ENCODE data around the gene ZBED4. TPM values are rescaled to one million over a fixed set of nuclear protein-coding genes. Genes with fewer than 3 reads are reported as not detected.
A peak's percentile ranks its signal among the peaks of the same experiment; 100 is the strongest.

The ZBED4 gene
- total RNA-seq, 2 experiments from 2014 or later: 14.8 to 15.0 TPM

DNA sequence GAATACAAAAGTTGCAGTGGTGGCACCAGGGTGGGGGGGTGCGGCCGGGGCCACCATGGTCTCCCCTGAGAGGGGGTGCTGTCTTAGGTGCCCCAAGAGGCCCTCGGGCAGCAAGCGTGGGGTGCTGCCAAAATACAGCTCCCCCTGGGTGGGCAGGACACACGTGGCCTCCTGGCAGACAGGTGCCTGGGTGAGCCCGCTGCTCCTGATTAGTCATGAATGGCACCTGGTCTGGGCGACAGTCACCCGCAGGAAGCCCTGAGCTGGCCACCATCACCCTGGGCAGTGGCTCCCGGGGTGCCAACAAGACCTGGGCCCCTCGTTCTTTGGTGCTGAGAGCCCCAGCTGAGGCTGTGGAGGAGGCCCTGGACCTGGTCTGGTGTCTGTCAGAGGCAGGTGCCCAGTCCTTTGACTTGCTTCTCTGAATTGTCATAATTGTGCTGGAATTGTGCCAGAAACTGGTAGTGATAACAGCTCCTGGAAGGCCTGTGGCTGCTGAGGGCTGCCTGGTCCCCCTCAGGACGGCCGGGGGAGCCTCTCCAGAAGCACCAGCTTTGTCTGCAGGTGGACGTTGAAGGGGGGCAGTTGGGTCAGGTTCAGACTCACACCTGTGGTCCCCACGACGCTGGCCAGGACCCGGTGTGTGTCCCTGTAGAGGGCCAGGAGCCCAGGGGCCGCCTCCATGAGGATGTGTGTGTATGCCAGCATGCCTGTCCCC lies 49.8 kb downstream of the ZBED4 start:
- ChIA-PET POLR2A (no interaction called here), CTCF (no interaction called here)
- H3K36me3 Mint-ChIP-seq (ENCODE audit: low read depth): peaks cover 60% of the 10 kb centered on the region

DNA sequence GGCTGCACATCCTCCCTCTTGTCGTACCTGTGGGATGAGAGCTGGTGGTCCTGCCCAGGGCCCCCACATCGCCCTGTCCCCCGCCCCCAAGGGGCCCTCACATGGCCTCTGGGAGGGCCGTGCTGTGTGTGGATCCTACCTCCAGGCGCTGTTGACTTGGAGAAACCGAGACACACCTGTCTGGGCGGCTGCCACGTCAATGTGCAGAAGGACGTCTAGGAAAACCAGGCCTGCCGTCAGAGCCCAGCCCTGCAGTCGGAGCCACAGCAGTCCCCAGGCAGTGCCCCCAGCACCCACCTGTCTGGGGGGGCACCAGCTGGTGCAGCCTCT lies 50.4 kb downstream of the ZBED4 start:
- Histone ChIP-seq H3K36me3 (ENCODE audit: insufficient read depth, low read length) (peaks cover 71% of the 10 kb centered on the region), H3K27me3 (ENCODE audit: control insufficient read depth in 1 of 2, insufficient read depth in 2 of 2, low read length in 2 of 2) (no peaks in the 10 kb centered on the region), H3K27ac (ENCODE audit: low read depth in 1 of 2, low read length in 2 of 2) (no peak overlapping the region), H3K9me3 (ENCODE audit: control insufficient read depth in 1 of 2, insufficient read depth in 1 of 2, low read length in 2 of 2) (no peaks in the 10 kb centered on the region), H3K4me1 (ENCODE audit: insufficient read depth, low read length) (peaks cover 2% of the 10 kb centered on the region), H3K4me3 (ENCODE audit: low read length) (no peak overlapping the region)
- Mint-ChIP-seq H3K4me1 (ENCODE audit: low read depth) (no peaks in the 10 kb centered on the region), H3K27ac (no peak overlapping the region), H3K4me3 (no peak overlapping the region), H3K9me3 (no peaks in the 10 kb centered on the region), H3K36me3 (ENCODE audit: low read depth) (peaks cover 61% of the 10 kb centered on the region), H3K27me3 (no peaks in the 10 kb centered on the region)
- ATAC-seq (ENCODE audit: poor library complexity) (no peak), DNase-seq (no peak)
- ChIA-PET CTCF (no interaction called here), POLR2A (no interaction called here)
- intact Hi-C loops (cut with DNase I, micrococcal nuclease): no loop called here
- TF ChIP-seq, protein P1, sequence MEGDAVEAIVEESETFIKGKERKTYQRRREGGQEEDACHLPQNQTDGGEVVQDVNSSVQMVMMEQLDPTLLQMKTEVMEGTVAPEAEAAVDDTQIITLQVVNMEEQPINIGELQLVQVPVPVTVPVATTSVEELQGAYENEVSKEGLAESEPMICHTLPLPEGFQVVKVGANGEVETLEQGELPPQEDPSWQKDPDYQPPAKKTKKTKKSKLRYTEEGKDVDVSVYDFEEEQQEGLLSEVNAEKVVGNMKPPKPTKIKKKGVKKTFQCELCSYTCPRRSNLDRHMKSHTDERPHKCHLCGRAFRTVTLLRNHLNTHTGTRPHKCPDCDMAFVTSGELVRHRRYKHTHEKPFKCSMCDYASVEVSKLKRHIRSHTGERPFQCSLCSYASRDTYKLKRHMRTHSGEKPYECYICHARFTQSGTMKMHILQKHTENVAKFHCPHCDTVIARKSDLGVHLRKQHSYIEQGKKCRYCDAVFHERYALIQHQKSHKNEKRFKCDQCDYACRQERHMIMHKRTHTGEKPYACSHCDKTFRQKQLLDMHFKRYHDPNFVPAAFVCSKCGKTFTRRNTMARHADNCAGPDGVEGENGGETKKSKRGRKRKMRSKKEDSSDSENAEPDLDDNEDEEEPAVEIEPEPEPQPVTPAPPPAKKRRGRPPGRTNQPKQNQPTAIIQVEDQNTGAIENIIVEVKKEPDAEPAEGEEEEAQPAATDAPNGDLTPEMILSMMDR (IDR thresholded peaks at IDR 0.05): no peak

More for the DNA sequence above, 49.8 kb downstream of the ZBED4 start:
- TF ChIP-seq, protein P1 (IDR thresholded peaks at IDR 0.05): no peak
- DNase-seq (peak in 1 of 14 experiments; percentile 15), ATAC-seq (ENCODE audit: poor library complexity) (no peak)
- no peaks in the 10 kb centered on the region for H3K9me3 ChIP-seq (ENCODE audit: control insufficient read depth in 1 of 2, insufficient read depth in 1 of 2, low read length in 2 of 2)
- H3K9me3 Mint-ChIP-seq: no peaks in the 10 kb centered on the region
- peaks cover 2% of the 10 kb centered on the region for H3K4me1 ChIP-seq (ENCODE audit: insufficient read depth, low read length)
- no peak overlapping the region for H3K27ac ChIP-seq (ENCODE audit: low read depth in 1 of 2, low read length in 2 of 2)
- no peaks in the 10 kb centered on the region for H3K27me3 ChIP-seq (ENCODE audit: control insufficient read depth in 1 of 2, insufficient read depth in 2 of 2, low read length in 2 of 2)
- H3K4me3 Mint-ChIP-seq: no peak overlapping the region
- intact Hi-C loops (cut with DNase I, micrococcal nuclease): no loop called here
- no peak overlapping the region for H3K4me3 ChIP-seq (ENCODE audit: low read length)
- H3K4me1 Mint-ChIP-seq (ENCODE audit: low read depth): no peaks in the 10 kb centered on the region
- no peak overlapping the region for H3K27ac Mint-ChIP-seq
- no peaks in the 10 kb centered on the region for H3K27me3 Mint-ChIP-seq
- H3K36me3 ChIP-seq (ENCODE audit: insufficient read depth, low read length): peaks cover 67% of the 10 kb centered on the region

DNA sequence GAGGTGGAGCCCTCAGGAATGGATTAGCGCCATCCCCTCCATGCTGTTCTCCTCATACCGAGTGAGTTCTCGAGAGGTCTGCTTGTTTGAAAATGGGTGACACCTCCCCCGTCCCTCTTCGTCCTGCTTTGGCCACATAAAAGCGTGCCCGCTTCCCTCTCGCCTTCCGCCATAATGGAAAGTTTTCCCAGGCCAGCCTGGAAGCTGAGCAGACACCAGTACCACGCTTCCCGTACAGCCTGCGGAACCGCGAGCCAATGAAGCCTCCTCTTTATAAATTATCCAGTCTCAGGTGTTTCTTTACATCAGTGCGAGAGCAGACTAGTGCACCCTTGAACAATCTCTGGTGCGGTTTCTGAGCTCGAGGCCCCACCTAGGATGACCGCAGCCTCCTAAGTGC lies 51.8 kb downstream of the ZBED4 start:
- no peak overlapping the region for H3K27ac ChIP-seq (ENCODE audit: low read depth in 1 of 2, low read length in 2 of 2)
- no peaks in the 10 kb centered on the region for H3K9me3 ChIP-seq (ENCODE audit: control insufficient read depth in 1 of 2, insufficient read depth in 1 of 2, low read length in 2 of 2)
- no peaks in the 10 kb centered on the region for H3K9me3 Mint-ChIP-seq
- POLR2A ChIA-PET: no interaction called here
- CTCF ChIA-PET: no interaction called here
- no peak overlapping the region for H3K4me3 Mint-ChIP-seq
- H3K27me3 Mint-ChIP-seq: no peaks in the 10 kb centered on the region
- H3K4me1 ChIP-seq (ENCODE audit: insufficient read depth, low read length): peaks cover 2% of the 10 kb centered on the region
- H3K27me3 ChIP-seq (ENCODE audit: control insufficient read depth in 1 of 2, insufficient read depth in 2 of 2, low read length in 2 of 2): no peaks in the 10 kb centered on the region
- ATAC-seq (ENCODE audit: poor library complexity): no peak
- H3K36me3 Mint-ChIP-seq (ENCODE audit: low read depth): peaks cover 69% of the 10 kb centered on the region
- peaks cover 80% of the 10 kb centered on the region for H3K36me3 ChIP-seq (ENCODE audit: insufficient read depth, low read length)
- H3K4me3 ChIP-seq (ENCODE audit: low read length): no peak overlapping the region
- no peaks in the 10 kb centered on the region for H3K4me1 Mint-ChIP-seq (ENCODE audit: low read depth)
- H3K27ac Mint-ChIP-seq: no peak overlapping the region
- no peak for DNase-seq
- intact Hi-C loops (cut with DNase I, micrococcal nuclease): no loop called here
- TF ChIP-seq, protein P1 (IDR thresholded peaks at IDR 0.05): no peak
